ENCODE results near the gene BIVM.

The BIVM gene

GRCh38 chr13:102872131-102872530 lies 73.2 kb downstream of the BIVM start:
- no peak for DNase-seq (ENCODE audit: low read depth, low spot score)
- H3K4me3 ChIP-seq (ENCODE audit: low read length), result no peak overlapping the region

GRCh38 chr13:102872531-102872930 lies 73.6 kb downstream of the BIVM start:
- no peak overlapping the region for H3K4me3 ChIP-seq (ENCODE audit: low read length)
- no peak for DNase-seq (ENCODE audit: low read depth, low spot score)

- DNase-seq (ENCODE audit: low read depth, low spot score), result no peak
- H3K4me3 ChIP-seq (ENCODE audit: low read length), result no peak overlapping the region
Observed at GRCh38 chr13:102873653-102874052, 74.7 kb downstream of the BIVM start.

- DNase-seq (ENCODE audit: low read depth, low spot score), result no peak
- H3K4me3 ChIP-seq (ENCODE audit: low read length), result no peak overlapping the region
Observed at GRCh38 chr13:102875256-102875655, 76.3 kb downstream of the BIVM start.

GRCh38 chr13:102877303-102877702 lies 78.4 kb downstream of the BIVM start:
- no peak overlapping the region for H3K4me3 ChIP-seq (ENCODE audit: low read length)
- DNase-seq (ENCODE audit: low read depth, low spot score), result no peak

- no peak for DNase-seq (ENCODE audit: low read depth, low spot score)
- no peak overlapping the region for H3K4me3 ChIP-seq (ENCODE audit: low read length)
Observed at GRCh38 chr13:102878481-102878880, 79.6 kb downstream of the BIVM start.

- no peak overlapping the region for H3K4me3 ChIP-seq (ENCODE audit: low read length)
- no peak for DNase-seq (ENCODE audit: low read depth, low spot score)
Observed at GRCh38 chr13:102879793-102880499, 81.0 kb downstream of the BIVM start.

- DNase-seq (ENCODE audit: low read depth, low spot score), result no peak
- no peak overlapping the region for H3K4me3 ChIP-seq (ENCODE audit: low read length)
Observed at GRCh38 chr13:102881819-102882686, 83.1 kb downstream of the BIVM start.
